Cerebellar cortex (tissue), 1 donor: ENCODE measurements around the gene STAT6.

Experiments
- DNase-seq: peaks from one replicate; pipeline ENCODE4 v3.0.0-alpha.2; 2015; ENCODE audit warnings: low spot score

The STAT6 gene, protein sequence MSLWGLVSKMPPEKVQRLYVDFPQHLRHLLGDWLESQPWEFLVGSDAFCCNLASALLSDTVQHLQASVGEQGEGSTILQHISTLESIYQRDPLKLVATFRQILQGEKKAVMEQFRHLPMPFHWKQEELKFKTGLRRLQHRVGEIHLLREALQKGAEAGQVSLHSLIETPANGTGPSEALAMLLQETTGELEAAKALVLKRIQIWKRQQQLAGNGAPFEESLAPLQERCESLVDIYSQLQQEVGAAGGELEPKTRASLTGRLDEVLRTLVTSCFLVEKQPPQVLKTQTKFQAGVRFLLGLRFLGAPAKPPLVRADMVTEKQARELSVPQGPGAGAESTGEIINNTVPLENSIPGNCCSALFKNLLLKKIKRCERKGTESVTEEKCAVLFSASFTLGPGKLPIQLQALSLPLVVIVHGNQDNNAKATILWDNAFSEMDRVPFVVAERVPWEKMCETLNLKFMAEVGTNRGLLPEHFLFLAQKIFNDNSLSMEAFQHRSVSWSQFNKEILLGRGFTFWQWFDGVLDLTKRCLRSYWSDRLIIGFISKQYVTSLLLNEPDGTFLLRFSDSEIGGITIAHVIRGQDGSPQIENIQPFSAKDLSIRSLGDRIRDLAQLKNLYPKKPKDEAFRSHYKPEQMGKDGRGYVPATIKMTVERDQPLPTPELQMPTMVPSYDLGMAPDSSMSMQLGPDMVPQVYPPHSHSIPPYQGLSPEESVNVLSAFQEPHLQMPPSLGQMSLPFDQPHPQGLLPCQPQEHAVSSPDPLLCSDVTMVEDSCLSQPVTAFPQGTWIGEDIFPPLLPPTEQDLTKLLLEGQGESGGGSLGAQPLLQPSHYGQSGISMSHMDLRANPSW

DNA sequence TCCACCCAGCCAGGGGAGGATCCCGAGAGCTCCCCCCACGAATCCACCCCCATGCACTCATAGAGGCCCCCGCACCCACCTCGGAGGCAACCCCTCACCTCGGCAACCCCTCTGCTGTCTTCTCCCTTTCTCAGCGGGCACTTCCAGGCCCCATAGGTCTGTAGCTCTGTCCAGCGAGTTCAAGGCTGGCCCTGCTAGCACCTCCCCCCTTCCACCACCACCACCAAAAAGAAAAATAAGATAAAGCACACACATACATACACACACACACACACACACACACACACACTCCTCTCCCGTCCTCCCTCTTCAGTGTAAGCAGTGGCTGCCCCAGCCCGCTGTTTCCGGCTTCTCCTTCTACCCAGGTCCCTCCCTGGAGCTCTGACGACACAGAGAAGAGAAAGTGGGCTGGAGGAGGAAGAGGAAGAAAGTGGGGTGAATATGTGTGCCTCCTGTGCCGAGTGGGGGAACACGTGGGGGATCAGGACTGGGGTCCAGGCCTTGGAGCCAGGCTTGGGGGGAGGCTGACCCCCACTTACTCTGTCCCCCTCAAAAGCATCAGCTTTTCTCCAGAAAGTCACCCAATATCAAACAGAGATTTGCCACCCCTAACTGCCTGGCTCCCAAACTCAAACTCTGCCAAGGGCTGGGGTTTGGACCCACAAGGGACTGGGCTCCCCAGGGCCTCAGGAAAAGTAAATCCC lies at the start of gene STAT6:
Gene STAT6 (minus strand): TSS at position 332 of the 704 bp plus-strand sequence. CDS start 3,084 bp downstream, outside the sequence.
- no peak for DNase-seq

GRCh38 chr12:57160741-57161140 lies 49.6 kb upstream of the STAT6 start:
- DNase-seq = no peak

GRCh38 chr12:57160040-57160439 lies 48.9 kb upstream of the STAT6 start:
- DNase-seq = no peak

DNA sequence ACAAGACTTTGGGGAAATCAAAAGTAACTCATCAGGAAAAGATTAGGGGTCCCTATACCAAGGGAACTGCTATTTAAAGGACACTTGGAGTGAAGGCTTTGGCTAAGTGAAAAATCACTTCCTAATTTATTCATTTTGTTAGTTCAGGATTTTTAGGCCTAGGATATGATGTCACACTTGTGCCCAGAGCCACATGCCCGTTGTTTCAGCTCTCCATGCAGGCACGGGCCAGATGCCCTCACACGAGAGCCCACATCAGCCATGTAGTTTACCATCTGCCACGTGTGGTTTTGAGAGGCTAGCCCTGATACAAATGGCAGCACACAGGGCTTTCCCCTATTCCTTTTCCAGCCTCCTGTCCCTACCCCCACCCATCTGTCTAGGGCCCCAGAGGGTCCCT lies 48.1 kb upstream of the STAT6 start:
- DNase-seq = no peak

- DNase-seq = no peak
Observed at GRCh38 chr12:57158665-57159064, 47.5 kb upstream of the STAT6 start.

GRCh38 chr12:57158186-57158585 lies 47.0 kb upstream of the STAT6 start:
- DNase-seq = no peak

DNA sequence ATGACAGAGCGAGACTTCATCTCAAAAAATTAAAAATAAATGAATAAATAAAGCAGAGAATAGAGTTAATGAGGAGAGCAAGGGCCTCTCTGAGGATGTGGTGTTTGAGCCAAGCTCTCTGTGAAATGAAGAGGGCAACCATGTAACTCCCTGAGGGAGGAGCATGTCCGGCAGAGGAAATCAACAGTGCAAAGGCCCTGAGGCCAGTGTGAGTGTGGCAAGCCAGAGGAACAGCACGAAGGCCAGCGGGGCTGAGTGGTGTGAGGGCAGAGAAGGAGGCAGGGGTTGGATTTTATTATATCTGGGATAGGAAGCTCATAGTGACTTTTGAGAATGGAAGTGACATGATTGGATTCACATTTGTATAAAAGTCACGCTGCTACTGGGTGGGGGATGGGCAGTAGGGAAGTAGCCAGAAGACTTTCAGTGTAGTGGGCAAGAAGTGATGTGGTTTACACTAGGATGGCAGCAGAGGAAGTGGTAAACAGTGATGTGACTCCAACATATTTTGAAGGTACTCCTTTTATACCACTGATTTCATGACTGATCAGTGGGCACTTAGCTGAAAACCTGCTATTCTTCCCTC lies 46.5 kb upstream of the STAT6 start:
- DNase-seq = no peak

- no peak for DNase-seq
Observed at GRCh38 chr12:57156701-57157403, 45.7 kb upstream of the STAT6 start.

DNA sequence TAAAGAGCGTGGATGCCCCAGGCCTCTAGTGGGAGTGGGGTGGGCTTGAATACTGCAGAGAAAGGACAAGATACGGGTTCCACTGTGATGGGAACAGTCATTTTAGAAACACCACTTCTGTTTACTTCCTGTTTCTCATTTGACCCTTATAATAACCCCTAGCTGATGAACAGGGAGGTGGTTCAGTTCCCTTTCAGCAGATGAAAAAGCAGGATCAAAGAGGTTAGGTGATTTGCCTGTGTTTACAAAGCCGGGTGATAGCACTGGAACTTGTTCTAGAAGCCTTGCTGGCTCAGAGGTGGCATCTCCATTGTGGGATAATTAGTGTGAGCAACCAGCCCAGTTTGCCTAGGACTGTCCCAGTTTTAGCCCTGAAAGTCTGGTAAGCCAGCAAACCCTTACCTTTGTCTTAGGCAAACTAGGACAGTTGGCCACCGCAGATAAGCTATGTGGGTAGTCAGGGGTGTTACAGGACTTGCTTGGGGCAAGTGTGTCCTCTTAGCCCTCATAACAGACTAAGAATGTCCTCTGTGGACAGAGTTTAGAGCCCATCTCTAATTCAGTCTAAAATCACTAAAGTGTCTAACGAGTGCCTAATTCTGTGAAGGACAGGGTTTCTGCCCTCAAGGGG lies 43.8 kb upstream of the STAT6 start:
- DNase-seq = no peak

DNA sequence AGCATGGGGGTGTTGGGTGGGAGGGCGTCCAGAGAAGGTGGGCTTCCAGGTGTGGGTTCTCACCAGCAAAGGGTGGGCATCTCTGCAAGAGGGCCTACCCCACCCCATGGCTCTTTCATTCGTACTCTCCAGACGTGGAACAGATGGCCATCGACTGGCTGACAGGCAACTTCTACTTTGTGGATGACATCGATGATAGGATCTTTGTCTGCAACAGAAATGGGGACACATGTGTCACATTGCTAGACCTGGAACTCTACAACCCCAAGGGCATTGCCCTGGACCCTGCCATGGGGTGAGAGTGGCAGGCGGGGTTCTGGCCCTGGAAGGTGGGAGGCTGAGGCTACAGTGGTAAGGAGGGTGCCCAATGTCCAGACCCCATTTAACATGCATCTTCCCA lies 42.9 kb upstream of the STAT6 start:
- DNase-seq = no peak

DNA sequence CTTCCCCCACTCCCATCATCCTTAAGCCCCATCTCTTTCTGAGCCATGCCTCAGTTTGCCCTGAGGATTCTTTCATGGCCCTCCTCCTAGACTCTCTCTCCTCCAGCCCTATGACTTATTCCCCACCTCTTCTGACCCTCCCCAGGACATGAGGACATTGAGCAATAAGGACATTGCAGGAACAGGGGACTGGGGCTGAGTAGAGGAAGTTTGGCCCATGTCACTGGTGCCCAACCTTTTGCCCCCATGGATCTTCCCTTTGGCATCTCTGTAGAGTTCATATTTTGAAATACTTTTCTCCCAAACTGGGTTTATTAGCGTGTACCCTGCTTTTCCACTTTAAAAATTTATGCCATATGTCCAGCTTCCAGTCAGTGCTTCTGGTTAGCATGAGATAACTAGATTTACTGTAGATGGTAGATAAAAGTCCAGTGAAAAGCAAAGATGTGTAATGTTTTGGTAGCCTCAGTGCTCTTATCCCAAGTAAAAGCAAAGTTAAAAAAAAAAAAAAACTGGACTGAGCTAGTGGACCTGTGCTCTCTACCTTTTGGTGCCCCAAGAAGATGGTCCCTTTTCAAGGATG lies 42.3 kb upstream of the STAT6 start:
- no peak for DNase-seq

DNA sequence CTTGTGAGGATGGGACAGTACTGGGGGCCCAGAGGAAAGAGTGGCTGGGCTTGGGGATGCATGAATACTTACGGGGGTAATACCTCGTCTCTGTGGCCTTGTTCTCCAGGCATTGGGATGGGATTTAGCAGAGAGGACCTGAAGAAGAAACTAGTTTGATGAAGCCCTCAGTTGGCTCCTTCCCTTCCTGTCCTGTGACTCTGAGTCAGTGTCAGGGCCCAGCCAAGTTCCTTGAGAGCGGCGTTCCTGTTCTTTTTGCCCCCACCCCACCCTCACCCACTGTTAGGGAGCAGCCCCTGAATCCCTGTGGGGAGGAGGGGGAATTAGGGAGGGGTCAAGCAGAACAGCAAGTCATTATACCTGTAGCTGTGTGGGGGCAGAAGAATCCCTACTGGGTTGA lies 41.5 kb upstream of the STAT6 start:
- no peak for DNase-seq

DNA sequence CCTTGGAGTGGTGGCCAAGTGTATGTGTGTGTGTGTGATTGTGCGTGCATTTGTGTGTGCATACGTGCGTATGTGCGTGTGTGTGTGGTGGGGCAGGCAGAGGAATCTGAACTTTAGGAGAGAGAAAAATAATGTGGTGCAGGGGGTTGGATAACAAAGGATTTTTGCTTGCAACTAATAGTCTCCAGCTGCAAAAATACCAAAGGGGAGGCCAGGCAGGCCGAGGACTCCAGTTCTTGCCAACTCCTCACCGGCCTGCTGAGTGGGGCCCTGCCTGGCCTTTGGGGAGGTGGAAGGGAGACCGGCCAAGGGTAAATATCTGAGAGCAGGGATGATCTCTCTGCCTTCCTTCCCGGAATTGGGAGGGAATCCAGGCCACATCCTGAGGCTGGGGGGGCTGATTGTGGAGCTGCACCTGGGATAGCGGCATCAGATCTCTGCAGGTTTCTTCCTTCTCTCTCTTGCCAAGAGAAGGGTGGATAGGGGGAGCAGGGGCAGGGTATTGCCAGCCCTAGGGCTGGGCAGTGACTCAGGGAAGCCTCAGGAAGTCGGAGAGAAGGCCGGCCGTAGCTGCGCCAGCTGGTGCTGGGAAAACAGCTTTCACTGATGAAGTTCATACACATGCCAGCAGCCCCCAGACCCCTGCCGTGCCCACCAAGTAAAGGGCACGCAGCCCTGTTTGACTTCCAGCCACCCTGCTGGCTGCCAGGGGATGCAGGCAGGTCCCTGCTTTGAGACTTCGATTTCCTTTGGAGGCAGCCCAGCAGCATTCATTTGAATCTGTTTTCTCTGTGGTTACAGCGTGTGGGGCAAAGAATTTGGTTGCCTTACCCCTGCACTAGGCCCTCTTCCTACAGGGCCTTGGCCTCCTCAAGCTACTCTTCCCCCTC lies 40.8 kb upstream of the STAT6 start:
- peak; percentile 94 for DNase-seq

GRCh38 chr12:57150400-57151000 lies 39.3 kb upstream of the STAT6 start:
- DNase-seq = no peak

- DNase-seq = peak; percentile 69
Observed at GRCh38 chr12:57149245-57149900, 38.2 kb upstream of the STAT6 start.

DNA sequence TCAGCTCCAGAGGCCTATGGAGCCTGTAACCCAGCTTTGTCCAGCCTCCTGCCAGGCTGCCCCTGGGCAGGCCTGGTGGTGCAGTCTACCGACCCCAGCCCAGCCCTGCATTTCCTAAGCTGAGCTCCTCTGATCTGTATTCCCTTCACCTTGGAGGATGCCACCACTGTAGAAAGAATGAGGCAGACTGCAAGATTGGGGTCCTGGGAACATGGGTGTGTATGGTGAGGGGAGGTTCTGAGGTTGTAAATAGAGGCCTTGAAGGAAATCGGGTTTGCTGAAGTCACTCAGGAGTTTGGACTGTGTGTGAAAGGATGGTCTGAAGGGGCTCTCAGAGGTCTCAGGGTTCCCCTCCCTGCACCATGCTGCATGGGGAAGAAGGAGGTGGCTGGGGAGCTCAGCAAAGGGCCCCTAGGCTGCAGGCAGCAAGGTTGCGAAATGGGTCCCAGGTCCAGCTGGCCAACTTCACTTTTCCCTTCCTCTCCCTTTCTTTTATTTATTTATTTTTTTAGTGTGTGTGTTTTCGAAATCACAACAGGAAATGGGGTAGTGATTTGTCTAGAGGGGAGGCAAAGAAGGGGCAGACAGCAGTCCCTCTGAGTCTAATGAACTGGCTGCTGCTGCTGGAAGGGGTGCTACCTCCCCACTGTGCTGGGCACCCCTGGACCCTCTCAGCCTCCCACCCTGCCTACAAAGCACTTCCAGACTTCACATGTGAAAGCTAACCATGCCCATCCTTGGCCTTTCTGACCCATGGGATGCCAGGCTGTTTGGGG lies 37.5 kb upstream of the STAT6 start:
- DNase-seq = no peak

GRCh38 chr12:57146961-57147944 lies 36.1 kb upstream of the STAT6 start, which contains the start of gene LRP1-AS:
Gene LRP1-AS, minus strand, starts transcription at chr12:57147619.
- no peak for DNase-seq
